22Rv1 (cell line): ENCODE results near the gene ARSG.
"Not testable (repeated sequence)": the region's sequence is repeated elsewhere in the genome, so short reads cannot be mapped to it uniquely, and the experiment has no call there.

Experiments used
- ZFX ChIP-seq: fragments of 450-650 bp; IDR thresholded peaks from 2 replicates; pipeline ENCODE4 v1.6.1; 2017; ENCODE audit warnings: antibody characterized with exemption, borderline replicate concordance
- TF ChIP-seq, protein P1 (sequence below): fragments of 450-650 bp; IDR thresholded peaks from 2 replicates; pipeline ENCODE4 v1.5.1; 2017; ENCODE audit warnings: mild to moderate bottlenecking

GRCh38 chr17:68352671-68353070, 61.4 kb downstream of the ARSG start:
- TF ChIP-seq, protein P1, sequence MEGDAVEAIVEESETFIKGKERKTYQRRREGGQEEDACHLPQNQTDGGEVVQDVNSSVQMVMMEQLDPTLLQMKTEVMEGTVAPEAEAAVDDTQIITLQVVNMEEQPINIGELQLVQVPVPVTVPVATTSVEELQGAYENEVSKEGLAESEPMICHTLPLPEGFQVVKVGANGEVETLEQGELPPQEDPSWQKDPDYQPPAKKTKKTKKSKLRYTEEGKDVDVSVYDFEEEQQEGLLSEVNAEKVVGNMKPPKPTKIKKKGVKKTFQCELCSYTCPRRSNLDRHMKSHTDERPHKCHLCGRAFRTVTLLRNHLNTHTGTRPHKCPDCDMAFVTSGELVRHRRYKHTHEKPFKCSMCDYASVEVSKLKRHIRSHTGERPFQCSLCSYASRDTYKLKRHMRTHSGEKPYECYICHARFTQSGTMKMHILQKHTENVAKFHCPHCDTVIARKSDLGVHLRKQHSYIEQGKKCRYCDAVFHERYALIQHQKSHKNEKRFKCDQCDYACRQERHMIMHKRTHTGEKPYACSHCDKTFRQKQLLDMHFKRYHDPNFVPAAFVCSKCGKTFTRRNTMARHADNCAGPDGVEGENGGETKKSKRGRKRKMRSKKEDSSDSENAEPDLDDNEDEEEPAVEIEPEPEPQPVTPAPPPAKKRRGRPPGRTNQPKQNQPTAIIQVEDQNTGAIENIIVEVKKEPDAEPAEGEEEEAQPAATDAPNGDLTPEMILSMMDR, result not testable (repeated sequence)
- TF ChIP-seq ZFX, result not testable (repeated sequence)
